Endometrial microvascular endothelial cells (primary cell): ENCODE measurements around the gene TRRAP. TPM values are rescaled to one million over a fixed set of nuclear protein-coding genes. Genes with fewer than 3 reads are reported as not detected.

Experiments used
- in situ Hi-C: cut with HindIII; loops from 2 replicates; pipeline ENCODE4 v1.10.0; 2017; ENCODE audit warnings: low sequenced_read_pairs, low pct_unique_long_range_greater_than_20kb; ENCODE audit errors: inconsistent ontology term
- total RNA-seq: library from RNA; depleted of rRNA; stranded (reverse); fragments of >200 nt; gene quantifications from one replicate; pipeline ENCODE4 v1.2.3, GENCODE V29; 2015; ENCODE audit errors: inconsistent ontology term

TRRAP gene
- total RNA-seq, 1 donor from 2014 or later: 21.6 TPM

DNA sequence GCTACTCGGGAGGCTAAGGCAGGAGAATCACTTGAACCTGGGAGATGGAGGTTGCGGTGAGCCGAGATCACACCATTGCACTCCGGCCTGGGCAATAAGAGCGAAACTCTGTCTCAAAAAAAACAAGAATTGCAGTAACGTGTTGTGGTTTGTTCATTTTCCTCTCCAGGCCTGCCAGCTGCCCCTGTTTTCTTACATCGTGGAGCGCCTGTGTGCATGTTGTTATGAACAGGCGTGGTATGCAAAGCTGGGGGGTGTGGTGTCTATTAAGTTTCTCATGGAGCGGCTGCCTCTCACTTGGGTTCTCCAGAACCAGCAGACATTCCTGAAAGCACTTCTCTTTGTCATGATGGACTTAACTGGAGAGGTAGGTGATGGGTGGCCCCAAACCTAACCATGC, 52.1 kb downstream of the TRRAP start:
- in situ Hi-C loops: no loop called here

DNA sequence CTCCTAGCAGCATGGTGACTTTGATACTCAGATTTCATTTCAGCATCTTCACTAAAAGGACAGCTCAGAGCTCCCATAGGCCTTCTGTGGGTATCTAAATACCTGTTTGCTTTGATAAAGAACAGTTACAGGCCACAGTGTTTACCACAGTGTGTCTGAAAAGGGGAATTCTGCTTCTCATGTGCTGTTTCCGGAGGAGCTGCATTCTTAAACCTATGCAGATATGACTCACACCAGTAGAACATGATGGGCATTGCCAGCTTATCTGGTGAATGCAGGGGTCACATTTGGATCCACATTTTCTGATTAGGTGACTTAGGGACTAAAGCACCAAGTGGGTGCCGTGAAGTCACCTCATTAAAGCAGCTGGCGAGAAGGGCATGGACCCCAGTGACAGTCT, 52.6 kb downstream of the TRRAP start:
- in situ Hi-C loops: no loop called here

DNA sequence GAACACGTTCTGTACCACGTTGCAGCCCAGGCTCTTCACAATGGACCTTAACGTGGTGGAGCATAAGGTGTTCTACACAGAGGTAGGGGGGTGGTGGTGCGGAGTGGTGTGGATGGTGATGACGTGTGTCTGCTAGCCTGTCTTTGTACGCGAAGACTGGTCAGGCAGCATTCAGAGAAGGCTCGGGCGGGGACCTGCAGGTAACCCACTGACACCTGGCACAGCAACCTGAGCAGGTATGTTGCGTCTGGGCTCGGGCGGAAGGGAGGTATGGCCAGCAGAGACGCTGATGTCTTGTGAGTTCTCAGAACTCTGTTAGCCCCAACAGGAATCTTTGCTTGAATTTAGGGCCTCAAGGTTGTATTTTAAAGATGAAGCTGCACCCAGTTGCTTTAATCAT, 55.0 kb downstream of the TRRAP start:
- in situ Hi-C loops: no loop called here

DNA sequence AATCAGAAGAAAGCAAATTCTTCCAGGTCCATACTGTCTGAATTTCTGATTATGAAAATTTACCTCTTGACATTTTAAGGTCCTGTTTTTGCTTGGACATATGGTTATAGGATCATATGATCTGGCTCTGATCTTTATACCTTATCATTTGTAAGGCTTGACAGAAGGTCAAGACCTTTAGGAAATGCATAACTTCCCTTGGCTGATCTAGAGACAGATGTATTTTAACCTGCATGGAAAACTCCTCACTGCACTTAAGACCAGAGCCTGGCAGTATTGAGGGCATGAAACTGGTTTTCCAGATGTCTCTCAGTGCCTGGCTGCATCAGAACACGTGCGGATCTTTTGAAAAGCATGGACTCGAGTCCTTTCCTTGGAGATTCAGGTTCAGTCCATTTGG, 55.9 kb downstream of the TRRAP start:
- in situ Hi-C loops: no loop called here

DNA sequence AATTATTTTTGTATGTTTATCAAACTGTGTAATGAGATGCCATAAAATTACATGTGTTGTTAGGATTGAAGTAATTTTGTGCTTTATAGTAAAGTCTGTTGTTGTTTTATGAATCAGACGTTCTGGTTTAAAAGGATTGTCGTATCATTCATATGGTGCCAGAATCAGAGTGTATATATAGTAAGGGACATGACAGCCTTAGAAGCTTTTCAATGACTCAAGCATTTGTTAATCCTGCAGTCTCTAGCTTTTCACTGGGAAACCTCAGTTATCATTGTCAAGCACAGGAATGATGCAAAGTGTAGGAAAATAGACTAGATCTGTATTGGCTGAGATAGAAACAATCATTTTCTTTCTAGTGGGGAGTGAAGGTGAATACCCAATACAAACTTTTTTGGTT, 57.5 kb downstream of the TRRAP start:
- in situ Hi-C loops: no loop called here

DNA sequence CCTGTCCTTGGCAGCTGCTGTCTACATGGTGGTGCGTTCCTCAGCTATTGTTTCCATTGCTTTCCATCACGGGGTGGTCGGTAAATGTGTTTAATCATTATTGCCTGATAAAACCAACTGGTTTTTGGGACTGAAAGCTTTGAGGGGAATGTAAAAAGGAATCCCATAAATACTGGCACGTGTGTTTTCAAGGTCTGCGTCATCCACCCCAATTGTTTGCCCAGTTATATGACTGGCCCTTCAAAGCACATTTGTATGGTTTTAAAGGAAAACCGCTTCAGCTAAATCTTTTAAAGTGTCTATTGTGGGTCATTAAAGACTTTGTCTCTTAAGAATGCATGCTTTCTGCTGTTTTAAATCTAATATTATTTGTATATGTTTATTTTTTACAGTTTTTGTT, 65.0 kb downstream of the TRRAP start:
- in situ Hi-C loops: no loop called here

DNA sequence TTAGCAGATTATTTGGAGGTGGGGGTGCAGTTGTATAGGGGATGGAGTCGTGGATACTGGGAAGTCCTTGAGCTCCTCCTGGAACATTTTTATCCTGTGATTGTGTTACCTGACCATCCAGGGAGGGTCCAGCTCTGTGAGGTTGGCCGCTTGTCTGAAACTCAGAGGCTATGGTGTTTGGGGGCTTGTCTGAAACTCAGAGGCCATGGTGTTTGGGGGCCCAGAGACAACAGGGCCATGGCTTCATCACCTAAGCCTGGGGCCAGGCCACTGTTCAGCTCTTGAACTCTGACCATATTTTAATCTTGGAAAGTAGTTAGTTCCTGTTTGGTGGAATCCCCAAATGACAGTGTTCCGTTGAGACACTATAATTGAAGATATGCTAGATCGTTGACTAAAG, 66.1 kb downstream of the TRRAP start:
- in situ Hi-C loops: no loop called here

DNA sequence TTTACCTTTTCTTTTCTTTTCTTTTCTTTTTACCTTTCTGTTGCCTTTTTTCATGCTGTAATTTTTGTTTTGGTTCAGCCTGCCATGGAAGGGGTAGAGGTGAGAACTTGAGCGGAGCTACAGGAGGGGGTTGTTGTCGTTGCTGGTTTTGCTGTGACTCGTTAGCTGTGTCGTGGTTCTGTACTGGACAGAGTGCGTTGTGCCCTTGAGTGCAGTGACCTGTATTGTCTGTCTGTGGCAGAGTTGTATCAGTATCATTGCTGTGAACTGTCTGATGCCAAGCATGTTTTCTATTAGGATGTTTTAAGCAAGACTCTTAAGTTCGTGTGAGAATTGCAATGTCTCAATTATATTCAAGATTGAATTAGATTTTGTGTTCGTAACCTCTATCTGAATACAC, 67.5 kb downstream of the TRRAP start:
- in situ Hi-C loops: no loop called here

DNA sequence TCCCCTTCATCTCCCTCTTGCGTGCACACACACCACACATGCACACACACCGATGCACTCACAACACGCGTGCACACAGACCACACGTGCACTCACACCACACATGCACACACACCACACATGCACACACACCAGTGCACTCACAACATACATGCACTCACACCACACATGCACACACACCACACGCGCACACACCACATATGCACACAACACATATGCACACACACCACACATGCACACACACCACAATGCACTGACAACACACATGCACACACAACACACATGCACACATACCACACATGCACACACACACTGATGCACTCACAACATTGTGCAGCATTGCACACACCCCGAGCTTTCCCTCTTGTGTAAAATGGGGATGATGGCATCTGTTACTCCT, 68.1 kb downstream of the TRRAP start:
- in situ Hi-C loops: no loop called here

DNA sequence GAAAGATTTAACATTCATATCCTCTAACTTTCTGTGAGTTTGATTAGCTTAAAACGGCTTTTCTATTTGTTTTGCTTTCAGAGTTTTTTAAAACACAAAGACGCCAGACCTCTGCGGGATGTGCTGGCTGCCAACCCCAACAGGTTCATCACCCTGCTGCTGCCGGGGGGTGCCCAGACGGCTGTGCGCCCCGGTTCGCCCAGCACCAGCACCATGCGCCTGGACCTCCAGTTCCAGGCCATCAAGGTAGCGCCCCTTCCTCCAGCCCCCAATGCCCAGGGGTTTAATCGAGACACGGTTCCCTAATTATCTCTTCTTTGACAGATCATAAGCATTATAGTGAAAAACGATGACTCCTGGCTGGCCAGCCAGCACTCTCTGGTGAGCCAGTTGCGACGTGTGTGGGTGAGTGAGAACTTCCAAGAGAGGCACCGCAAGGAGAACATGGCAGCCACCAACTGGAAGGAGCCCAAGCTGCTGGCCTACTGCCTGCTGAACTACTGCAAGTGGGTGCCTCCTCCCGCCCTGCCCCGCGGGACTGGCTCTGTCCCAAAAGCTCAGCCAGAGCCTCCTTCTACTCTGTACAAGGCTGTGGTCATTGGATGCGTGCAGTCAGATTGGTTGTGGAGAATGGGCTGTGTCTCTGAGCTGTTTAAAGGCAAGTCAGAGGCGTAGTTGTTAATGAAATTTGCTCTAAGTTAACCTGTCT, 71.2 kb downstream of the TRRAP start:
- in situ Hi-C loops: no loop called here

DNA sequence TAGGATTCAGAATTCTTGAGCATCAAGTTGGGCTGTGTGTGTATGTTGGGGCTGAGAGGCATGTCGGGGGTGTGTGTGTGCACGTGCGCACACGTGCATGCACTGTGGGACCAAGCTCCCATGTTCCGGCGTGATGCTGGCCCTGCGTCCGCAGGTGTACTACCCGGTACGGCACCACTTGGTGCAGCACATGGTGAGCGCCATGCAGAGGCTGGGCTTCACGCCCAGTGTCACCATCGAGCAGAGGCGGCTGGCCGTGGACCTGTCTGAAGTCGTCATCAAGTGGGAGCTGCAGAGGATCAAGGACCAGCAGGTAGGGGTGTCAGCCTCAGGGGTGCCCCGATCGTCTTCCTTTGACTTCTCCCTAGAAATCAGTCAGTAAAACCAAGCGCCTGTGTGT, 77.7 kb downstream of the TRRAP start:
- in situ Hi-C loops: no loop called here

DNA sequence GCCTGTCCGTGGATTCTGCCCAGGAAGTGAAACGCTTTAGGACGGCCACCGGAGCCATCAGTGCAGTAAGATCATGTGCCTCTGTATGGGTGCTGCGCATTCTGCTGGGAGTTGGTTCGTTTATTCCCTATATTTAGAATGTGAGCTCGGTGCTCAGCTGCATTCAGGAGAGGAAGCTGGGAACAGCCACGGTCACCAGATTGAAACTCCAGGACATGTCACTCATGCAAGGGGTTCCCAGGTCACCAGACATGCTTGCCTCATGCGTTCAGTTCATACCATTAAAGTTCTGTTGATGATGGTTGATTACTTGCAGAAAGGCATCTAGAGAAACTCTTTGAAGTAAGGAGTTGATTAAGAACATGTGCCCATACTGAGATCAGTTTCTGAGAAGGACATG, 78.1 kb downstream of the TRRAP start:
- in situ Hi-C loops: no loop called here

DNA sequence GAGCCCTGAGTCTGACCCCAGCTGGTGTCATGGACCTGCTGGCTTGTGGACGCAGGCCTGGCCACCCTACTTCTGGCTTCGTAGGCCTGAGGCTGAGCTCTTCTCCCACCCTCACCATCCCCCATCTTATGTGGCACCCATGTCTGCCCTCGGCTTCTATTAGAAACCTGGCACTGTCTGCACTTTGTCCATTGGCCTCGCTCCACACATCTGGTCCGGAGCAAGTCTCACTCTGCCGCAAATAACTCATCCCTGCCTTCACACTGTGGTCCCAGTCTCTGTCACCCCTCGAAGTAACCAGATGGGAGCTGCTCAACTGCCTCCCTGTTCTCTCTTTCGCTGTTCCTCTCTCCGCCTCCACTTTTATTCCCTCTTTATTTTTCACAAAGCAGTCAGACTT, 78.6 kb downstream of the TRRAP start:
- in situ Hi-C loops: no loop called here

DNA sequence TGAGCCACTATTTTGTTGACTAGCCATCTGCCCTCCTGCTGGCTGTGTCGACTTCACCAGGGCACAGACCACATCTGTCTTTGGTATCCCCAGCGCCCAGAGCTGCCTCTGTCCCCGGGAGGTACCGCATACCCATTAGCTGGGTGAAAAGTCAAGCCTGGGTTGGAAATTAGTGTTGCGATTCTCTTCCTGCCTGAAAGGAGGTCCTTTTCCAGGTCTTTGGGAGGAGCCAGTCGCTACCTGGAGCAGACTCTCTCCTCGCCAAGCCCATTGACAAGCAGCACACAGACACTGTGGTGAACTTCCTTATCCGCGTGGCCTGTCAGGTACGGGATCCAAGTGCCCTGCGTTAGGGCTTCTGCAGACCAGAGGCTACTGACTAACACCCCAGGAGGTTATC, 79.4 kb downstream of the TRRAP start:
- in situ Hi-C loops: no loop called here

DNA sequence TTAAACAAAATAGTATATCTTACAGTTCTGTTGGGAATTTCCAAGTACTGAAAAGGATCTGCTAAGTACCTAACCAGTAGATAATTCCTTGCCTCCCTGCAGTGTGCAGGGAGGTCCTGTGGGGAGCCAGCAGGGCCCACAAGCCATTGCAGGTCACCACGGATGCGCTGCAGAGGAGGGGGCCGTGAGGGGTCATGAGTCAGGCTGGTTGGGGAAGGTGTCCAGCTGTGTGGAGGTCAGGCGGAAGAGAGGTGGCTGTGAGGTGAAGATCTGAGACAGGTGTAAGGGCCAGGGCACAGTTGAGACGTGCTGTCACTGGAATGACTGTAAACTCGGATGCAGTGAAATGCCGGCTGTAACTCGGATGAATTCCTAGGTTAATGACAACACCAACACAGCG, 80.6 kb downstream of the TRRAP start:
- in situ Hi-C loops: no loop called here

DNA sequence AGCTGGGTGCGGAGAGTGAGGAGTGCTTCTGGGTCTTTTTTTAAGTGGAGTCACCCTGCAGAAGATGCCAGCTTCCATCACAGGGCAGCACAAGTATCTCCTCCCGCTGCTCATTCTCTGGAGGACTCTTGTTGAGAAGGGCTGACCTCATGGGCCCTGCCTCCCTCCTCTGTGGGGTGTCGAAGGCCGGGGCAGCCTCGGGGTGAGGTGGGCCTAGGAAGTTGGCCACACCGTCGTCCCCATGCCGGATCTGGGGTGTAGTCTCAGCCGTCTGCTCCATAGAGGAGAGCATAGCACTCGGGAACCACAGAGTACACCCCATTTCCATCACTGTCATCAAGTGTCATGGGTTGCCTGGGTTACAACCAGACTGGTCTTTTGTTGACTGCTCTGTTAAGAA, 85.0 kb downstream of the TRRAP start:
- in situ Hi-C loops: no loop called here

DNA sequence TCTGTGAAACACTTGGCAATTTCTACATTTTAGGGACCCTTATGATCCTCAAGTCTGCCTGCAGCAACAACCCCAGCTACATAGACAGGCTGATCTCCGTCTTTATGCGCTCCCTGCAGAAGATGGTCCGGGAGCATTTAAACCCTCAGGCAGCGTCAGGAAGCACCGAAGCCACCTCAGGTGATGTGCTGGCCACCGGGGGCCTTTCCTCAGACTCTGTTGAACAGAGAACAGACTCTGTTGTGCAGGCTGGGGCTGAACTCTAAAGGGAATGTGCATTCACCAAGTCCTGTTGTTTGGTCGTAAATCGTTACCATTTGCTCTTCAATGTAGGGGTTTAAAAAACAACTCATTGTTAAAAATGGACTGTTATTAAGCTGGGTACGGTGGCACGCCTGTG, 86.3 kb downstream of the TRRAP start:
- in situ Hi-C loops: no loop called here

DNA sequence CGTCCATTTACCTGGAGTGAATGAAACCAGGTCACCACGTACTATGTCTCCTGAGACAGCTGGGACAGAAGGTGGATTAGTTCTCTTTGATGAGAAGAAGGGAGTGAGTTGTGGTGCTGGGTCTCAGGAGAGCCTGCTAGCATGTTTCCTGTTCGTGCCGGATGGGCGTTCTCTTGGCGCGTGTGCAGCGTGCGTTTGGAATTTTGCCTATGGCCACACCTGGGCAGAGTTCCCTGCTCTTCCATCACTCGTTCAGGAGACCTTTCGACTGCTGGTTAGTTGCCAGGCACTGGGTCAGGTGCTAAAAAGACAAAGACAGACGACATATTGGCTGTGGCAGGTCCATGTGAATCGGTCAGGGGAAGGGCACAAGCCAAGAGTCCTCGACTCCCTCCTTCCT, 90.3 kb downstream of the TRRAP start:
- in situ Hi-C loops: no loop called here

DNA sequence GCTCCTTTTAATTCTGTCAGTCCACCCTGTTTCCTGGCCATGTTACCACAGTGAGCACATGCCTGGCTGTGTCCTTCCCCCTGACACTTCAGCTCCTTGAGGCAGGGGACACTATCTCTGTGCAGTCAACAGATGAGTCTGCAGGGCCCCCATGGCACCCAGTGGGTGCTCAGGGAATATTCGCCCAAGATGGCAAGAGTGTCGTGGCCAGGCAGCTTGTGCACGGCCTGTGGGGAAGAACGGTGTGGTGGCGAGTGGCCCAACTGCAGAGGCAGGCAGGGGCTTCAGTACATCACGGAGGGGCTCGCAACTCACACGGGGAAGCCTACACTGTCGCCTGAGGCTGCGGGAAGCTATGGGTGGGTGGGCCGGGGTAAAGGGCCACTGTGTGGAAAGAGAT, 91.1 kb downstream of the TRRAP start:
- in situ Hi-C loops: no loop called here

DNA sequence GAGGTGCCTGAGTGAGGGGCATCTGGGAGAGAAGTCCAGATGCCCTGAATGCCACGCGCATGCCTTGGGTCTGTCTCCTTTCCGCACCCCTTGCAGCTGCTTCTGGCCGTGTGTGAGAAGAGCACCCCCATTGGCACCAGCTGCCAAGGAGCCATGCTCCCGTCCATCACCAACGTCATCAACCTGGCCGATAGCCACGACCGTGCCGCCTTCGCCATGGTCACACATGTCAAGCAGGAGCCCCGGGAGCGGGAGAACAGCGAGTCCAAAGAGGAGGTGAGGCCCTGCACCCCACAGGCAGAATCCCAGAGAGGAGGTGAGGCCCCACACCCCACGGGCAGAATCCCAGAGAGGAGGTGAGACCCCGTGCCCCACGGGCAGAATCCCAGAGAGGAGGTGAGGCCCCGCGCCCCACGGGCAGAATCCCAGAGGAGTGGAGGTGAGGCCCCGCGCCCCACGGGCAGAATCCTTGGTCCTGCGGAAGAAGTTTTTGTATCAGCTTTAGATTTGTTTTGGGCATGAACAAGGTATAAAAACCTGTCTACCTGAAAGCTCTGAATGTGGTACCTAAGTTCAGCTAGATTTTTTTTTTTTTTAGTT, 91.8 kb downstream of the TRRAP start:
- in situ Hi-C loops: no loop called here

DNA sequence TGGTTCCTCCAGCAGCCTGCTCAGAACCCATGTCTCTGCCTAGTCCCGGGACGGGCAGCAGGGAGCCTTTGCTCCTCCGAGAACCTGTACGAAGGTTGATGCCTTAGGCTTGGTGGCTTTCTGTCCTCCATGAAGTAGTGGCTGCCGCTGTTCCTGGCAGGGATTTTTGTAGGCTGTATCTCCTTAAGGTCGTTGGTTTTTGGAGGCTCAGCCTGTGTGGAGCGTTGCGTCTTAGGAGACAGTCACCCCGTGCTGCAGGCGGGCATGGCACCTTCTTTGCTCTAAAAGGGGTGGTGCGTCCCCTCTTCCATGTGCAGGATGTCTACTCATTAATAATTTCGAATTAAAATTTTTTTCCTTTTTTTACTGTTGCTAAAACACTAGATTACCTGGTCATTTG, 92.5 kb downstream of the TRRAP start:
- in situ Hi-C loops: no loop called here
